ENCODE measurements around the gene NFIB.

NFIB gene

DNA sequence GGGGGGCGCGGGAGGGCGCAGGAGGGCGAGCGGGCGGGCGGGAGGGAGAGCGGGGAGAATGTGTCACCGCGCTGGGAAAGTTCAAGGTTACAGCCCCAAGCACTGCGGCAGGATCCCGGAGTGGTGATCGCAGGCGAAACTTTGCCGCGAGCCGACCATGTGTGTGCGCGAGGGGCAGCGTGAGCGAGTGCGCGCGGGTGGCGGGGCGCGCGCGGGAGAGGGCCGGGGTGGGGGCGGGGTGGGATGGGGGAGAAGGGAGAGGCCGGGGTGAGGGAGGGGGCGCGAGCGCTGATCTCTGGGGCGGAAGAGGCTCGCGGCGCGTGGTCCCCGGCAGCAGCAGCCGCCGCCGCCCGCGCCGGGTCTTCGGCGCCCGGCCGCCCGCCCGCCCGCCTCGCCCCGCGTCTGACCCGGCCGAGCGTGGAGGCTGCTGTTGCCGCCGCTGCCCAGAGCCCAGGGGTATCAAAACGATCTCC, at the start of gene NFIB:
Gene NFIB, minus strand, starts transcription at position 191 of the 473 bp plus-strand sequence. CDS start 630 bp downstream, outside the sequence.
- no peak for DNase-seq (ENCODE audit: low read depth)

- DNase-seq (ENCODE audit: low read depth), result no peak
Observed at GRCh38 chr9:14362175-14362574, 48.2 kb upstream of the NFIB start.

DNA sequence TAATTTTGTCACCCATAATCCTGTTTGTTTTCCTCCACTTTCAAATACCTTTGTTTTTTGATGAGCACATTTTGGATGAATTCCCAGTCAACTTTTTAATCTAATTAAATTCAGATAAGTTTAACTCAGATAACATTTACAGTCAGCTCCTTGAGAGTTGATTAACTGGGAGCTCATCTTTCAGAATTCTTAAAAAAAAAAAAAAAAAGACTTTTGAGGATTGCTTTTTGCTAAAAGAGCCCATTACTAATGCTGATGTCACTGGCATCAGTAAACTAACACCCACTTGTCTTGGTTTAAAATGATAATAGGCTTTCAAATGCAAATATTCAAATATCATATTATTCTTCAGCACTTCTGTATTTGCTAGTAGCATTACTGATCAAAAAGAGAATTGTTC, 47.1 kb upstream of the NFIB start:
- no peak for DNase-seq (ENCODE audit: low read depth)

DNA sequence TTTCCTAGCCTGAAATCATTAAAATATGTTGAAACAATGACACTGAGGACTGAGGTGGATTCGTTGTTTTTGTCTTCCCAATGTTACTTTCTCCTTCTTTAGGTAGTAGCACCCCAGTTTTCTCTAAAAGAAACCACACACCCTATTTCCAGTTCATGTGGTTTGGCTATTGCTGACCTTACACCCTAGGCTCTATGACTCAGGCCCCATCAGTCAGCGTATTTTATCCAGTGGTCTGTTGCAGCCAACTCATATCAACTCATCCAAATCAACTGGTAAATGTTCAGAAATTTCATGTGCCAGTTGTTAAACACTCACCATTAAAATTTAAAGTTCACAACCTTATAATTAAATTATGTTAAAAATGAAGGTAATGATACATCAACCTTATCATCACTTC, 44.6 kb upstream of the NFIB start:
- DNase-seq (ENCODE audit: low read depth), result no peak

- no peak for DNase-seq (ENCODE audit: low read depth)
Observed at GRCh38 chr9:14356351-14357265, 42.7 kb upstream of the NFIB start.

GRCh38 chr9:14354201-14354600, 40.3 kb upstream of the NFIB start:
- DNase-seq (ENCODE audit: low read depth), result no peak

GRCh38 chr9:14353222-14354056, 39.5 kb upstream of the NFIB start:
- DNase-seq (ENCODE audit: low read depth), result peak; percentile 66

GRCh38 chr9:14352503-14352902, 38.6 kb upstream of the NFIB start:
- no peak for DNase-seq (ENCODE audit: low read depth)

- DNase-seq (ENCODE audit: low read depth), result no peak
Observed at GRCh38 chr9:14351221-14351836, 37.4 kb upstream of the NFIB start.

GRCh38 chr9:14350754-14351153, 36.8 kb upstream of the NFIB start:
- no peak for DNase-seq (ENCODE audit: low read depth)

GRCh38 chr9:14350349-14350728, 36.4 kb upstream of the NFIB start:
- DNase-seq (ENCODE audit: low read depth), result no peak

GRCh38 chr9:14349447-14350348, 35.8 kb upstream of the NFIB start:
- DNase-seq (ENCODE audit: low read depth), result no peak

- DNase-seq (ENCODE audit: low read depth), result no peak
Observed at GRCh38 chr9:14349146-14349446, 35.2 kb upstream of the NFIB start.

DNA sequence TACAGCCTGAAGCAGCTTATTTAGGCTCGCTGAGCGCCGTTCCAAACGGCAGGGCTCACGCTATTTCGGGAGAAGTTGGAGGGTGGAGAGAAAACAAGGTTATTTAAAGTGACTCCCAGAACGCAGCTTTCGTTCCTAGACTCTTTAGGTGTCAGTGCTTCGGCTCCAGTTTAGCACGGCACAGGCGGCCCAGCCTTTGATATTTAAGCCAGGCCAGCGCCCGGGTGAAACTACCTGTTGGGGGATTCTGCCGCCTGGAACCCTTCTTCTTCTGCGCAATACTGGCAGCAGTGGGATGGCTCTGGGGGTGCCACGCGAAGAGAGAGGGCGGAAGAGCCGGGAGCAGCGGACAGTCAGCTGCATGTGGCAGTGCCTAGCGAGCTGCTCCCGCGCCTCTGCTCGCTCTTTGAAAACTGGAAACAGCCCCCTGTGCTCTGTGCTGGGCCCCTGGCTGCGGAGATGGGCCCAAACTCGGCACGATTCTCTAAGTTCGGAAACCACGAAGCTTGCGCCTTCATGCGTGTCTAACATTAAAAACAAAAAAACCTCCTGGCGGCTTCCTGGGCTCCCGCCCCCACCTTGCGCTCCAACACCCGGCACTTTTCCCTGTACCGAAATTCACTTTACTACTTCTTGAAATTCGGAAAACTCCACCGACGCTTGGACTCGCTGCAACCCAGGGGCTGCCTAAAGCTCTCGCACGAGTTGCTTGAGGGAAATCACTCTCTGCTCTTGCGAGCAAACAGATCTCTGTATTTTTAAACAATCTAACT, 34.6 kb upstream of the NFIB start:
- no peak for DNase-seq (ENCODE audit: low read depth)

GRCh38 chr9:14348123-14348372, 34.1 kb upstream of the NFIB start:
- DNase-seq (ENCODE audit: low read depth), result no peak

- DNase-seq (ENCODE audit: low read depth), result no peak
Observed at GRCh38 chr9:14347406-14348122, 33.6 kb upstream of the NFIB start.

- no peak for DNase-seq (ENCODE audit: low read depth)
Observed at GRCh38 chr9:14346811-14347405, 33.0 kb upstream of the NFIB start.

DNA sequence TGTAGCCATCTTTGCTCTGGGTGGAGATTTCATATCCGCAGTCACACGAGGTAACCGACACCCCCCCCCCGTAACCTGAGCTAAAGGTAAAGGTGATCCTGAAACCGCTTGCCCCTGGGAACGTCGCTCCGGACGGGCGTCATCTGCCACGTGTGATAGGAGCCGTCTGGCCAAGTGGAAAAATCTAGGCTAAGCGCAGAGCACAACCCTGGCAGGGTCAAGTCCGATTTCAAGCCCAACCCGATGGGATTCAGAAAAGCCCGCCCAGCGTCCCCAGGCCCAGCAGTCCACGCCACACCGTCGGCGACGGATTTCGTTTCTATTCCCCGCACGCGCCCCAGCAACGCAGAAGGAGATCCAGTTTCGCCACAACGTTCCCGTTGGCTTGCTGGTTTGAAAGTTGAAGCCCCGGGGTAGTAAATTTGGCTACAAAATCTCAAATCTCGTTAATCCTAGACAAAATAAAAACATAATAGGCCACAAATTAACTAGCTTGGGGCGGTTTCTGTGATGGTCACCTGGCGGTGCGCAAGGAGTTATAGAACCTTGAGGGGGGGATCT, 32.4 kb upstream of the NFIB start:
- DNase-seq (ENCODE audit: low read depth), result no peak

DNA sequence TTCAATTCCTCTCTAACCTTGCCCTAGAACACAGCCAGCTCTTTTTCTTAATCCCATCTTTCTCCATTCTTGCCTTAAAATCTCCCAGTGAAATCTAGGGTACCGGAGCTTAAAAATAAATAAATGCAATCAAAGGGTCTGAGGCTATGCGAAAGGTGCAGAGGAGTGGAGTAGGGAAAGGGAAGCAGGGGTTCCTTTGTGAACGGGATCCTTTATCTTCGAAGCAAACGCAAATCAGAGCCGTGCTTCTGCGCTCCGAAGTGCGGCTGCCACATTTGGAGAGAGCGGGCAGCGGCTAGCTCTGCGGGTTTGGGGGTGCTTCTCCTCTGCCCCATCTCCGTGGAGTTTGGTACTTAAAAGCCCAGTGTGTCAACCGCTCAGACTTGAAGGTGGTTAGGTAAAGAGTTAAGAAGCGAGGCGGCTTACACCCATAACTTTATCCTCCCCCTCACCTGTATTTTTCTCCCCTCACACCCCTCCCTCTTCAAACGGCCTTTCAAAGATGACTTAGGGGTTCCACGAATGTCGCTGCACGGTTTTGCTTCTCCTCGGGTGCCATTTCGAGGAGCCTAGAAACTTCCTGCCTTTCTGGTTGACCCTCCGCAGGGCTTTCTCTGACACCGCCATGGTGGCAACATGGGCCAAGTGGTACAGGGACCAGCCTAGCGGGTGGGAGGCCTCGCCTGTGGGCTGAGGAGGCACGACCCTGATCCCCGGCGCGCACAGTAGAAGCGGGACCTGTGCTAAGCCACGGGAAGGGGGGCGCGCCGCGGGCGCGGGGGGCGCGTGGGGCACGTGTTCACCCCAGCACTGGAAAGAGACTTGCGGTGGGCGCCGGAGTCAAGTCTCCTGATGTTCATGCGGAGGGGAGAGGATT, 31.7 kb upstream of the NFIB start:
- no peak for DNase-seq (ENCODE audit: low read depth)

Data from activated T-cell treated with anti-CD3 and anti-CD28 coated beads for 1 hour (primary cell).